ENCODE measurements around the gene PHLPP1. TPM values are rescaled to one million over a fixed set of nuclear protein-coding genes. Genes with fewer than 3 reads are reported as not detected.

PHLPP1 gene
- total and polyA plus RNA-seq, 2 of the 13 experiments (the other 11 are each of a cell fraction or from before 2014, with no cell fraction given), result 9.8 to 18.5 TPM

GRCh38 chr18:62672600-62672999 lies 42.7 kb upstream of the PHLPP1 start:
- DNase-seq (ENCODE audit: low spot score), result peak; percentile 16
- Histone ChIP-seq H4K20me1 (ENCODE audit: insufficient read depth, low read length) (no peaks in the 10 kb centered on the region), H3K9ac (ENCODE audit: insufficient read depth, low read depth, low read length) (no peak overlapping the region), H3K36me3 (replicated peaks in 1 of 2; ENCODE audit: control insufficient read depth in 1 of 2, insufficient read depth in 2 of 2, low read length in 2 of 2) (no peaks in the 10 kb centered on the region), H3K4me3 (replicated peaks in 1 of 3; ENCODE audit: insufficient read depth in 1 of 3, low read depth in 2 of 3, low read length in 3 of 3) (no peak overlapping the region), H3K9me3 (ENCODE audit: low read length) (no peaks in the 10 kb centered on the region), H3K79me2 (ENCODE audit: insufficient read depth, low read length) (no peaks in the 10 kb centered on the region), H3K4me1 (ENCODE audit: insufficient read depth, low read length) (peaks cover 9% of the 10 kb centered on the region; the same call in 1 of the 2 replicates), H3K27ac (ENCODE audit: extremely low read length, insufficient read depth, low read length) (no peak overlapping the region), H2AFZ (ENCODE audit: low read length) (no peak overlapping the region), H3K27me3 (ENCODE audit: control insufficient read depth in 1 of 2, insufficient read depth in 2 of 2, low read length in 2 of 2) (no peaks in the 10 kb centered on the region), H3K4me2 (ENCODE audit: low read depth, low read length) (0 out of 2 replicates have a peak overlapping the region, but pooled peaks have one; percentile 9)
- ChIA-PET POLR2A (no interaction called here), CTCF (ENCODE audit: low intra/inter-chr PET ratio, low total read pairs) (no interaction called here)
- intact Hi-C loops (cut with micrococcal nuclease; ENCODE audit: unreplicated experiment) (no loop called here), in situ Hi-C loops (cut with HindIII; ENCODE audit: extremely low pct_ligation_motif_present, low pct_unique_long_range_greater_than_20kb) (no loop called here)
- ATAC-seq, result peak; percentile 83
- BruUV-seq (replicated peaks), result no TSS peak
- 2% methylated on average over 2 of the region's 2 CpGs for WGBS (ENCODE audit: low lambda C conversion rate)
- no peak for FAIRE-seq
- TF ChIP-seq AHDC1 (CRISPR knock-in tag; IDR thresholded peaks at IDR 0.05; ENCODE audit: borderline replicate concordance) (peak; percentile 43; the same call in 1 of the 2 replicates), MEF2D (CRISPR knock-in tag; IDR thresholded peaks at IDR 0.05) (peak; percentile 66; the same call in 1 of the 2 replicates), SOX5 (CRISPR knock-in tag; IDR thresholded peaks at IDR 0.05; ENCODE audit: borderline replicate concordance) (peak; percentile 64; the same call in 1 of the 2 replicates), KLF16 (CRISPR knock-in tag; IDR thresholded peaks at IDR 0.05) (no peak), FOXP1 (IDR thresholded peaks at IDR 0.05) (no peak), FOXP1 (CRISPR knock-in tag; IDR thresholded peaks at IDR 0.05) (peak; percentile 39; the same call in 1 of the 2 replicates), MNT (IDR thresholded peaks at IDR 0.05) (no peak), ZBTB14 (CRISPR knock-in tag; IDR thresholded peaks at IDR 0.05) (no peak), SOX13 (IDR thresholded peaks at IDR 0.05) (no peak), SOX13 (CRISPR knock-in tag; conservative IDR thresholded peaks at IDR 0.05 in 1 of 2, IDR thresholded peaks at IDR 0.05 in 1 of 2) (peak in 1 of 2 experiments; percentile 53; a peak in 1 of 4 replicates), BCL6 (CRISPR knock-in tag; IDR thresholded peaks at IDR 0.05) (peak; percentile 74), ARID5B (CRISPR knock-in tag; IDR thresholded peaks at IDR 0.05) (peak; percentile 48)
